Stimulated activated naive CD4-positive, alpha-beta T cell (primary cell): ENCODE results near the gene CSRNP3.

Source experiments
- DNase-seq, 6 experiments: peaks; one replicate each; lab custom pipeline; 2025; lab: John Stamatoyannopoulos, UW

The CSRNP3 gene

GRCh38 chr2:165686800-165687199, 217.3 kb downstream of the CSRNP3 start:
- no peak for DNase-seq

GRCh38 chr2:165687426-165688002, 218.0 kb downstream of the CSRNP3 start:
- DNase-seq, result no peak

DNA sequence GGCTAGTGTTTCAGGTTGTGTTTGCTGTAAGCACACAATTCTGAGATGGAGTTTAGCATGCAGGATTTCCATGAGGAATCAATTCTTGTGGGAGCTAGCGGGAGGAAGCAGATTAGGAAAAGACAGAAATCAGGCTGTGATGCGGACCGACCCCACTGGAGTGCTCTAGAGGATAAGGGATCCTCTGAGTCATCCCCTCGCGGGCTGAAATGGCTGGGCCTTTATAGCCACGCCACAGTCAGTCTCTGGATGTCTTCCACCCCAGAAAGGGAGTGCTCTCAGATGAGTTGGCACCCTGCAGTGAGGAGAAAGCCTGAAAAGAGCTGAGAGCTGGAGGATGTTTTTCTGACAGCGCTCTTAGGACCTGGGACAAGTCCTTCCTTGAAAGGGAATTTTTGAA, 222.1 kb downstream of the CSRNP3 start:
- DNase-seq, result no peak

GRCh38 chr2:165692906-165693305, 223.4 kb downstream of the CSRNP3 start:
- DNase-seq, result no peak

- no peak for DNase-seq
Measured at GRCh38 chr2:165693838-165694237, 224.3 kb downstream of the CSRNP3 start.

DNA sequence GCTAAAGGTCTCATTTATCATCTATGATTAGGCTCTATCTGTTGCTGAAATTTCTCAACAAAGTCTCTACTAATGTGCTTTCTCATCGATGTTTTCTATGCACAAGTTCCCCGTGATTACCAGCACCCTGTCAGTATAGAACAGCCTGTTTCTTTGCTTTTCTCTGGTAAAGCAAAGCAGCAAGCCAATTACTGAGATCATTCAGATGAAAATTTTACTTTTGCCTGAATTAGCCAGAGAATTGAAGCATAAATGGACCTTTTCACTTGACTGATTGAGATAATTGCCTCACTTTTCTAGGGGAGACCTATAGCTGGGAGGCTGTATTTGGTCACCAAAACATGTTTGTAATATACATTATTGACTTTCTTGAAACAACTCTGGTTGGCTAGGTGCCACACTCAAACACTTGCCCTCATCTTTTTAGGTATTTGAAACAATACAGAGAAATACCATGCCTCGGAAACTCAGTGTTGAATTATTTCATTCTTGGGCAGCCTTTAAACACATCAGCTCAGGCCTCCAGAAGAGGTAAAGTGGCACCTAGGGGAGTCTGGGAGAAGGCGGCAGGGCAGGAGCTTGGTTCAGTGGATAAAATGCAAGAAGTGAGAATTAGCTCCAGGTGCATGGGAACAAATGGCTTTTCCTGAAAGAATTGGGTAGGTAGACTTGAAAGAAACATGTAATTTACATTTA, 228.4 kb downstream of the CSRNP3 start:
- DNase-seq, result no peak

DNA sequence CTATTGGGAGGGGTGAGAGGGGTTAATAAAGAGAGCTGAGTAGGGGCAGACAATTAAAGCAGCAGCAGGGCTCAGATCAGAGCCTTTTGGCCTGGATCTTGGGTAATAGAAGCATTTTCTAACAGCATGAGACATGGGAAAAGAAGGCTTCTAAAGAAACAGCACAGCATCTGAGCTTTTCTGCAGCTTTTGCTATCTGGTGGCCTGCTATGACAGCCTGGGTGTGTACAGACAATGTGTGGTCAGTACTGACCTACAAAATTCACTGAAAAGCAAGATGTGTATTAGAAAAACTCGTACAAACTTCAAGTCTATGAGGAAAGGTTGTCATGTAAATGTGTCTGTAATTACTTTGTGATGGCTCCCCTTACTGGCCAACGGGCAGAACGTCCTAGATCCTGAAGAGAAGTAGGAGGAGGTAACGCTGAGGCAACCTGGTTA, 229.0 kb downstream of the CSRNP3 start:
- DNase-seq, result peak in 1 of 6 experiments; percentile 3

DNA sequence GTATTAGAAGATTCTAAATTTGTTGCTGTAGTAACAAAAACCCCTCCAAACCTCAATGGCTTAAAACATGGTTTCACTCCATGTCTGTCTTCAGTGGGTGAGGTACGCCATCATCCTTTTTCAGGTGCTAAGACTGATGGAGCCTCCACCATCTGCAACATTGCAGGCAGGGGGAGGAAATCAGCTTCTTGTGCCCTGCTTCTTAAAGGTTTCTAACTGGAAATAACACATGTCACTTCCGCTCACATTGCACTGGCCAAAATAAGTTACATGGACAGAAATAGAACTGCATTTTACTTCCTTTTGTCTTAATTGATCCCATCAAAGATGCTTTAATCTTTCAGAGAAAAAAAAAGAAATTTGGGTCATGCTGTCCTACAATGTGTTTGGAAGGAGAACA, 230.4 kb downstream of the CSRNP3 start:
- no peak for DNase-seq

GRCh38 chr2:165700531-165700930, 231.0 kb downstream of the CSRNP3 start:
- DNase-seq, result no peak

DNA sequence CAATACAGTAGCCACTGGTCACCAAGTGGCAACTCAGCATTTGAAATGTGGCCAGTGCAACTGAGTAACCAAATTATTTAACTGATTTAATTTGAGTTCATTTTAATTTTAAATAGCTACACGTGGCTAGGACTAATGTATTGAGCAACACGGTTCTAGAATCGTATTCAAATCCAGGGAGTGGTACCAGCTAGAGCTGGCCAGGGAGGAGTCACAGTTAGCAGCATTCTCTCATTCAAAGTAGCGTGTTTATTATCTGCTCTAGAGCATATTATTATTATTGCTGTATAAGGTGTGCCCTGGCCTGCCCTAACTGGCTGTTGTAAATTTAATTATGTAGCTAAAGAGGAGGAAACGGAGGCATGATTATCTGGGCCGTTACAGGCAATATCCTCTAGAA, 231.6 kb downstream of the CSRNP3 start:
- DNase-seq, result no peak

- no peak for DNase-seq
Measured at GRCh38 chr2:165706960-165707487, 237.5 kb downstream of the CSRNP3 start.

GRCh38 chr2:165716091-165716490, 246.6 kb downstream of the CSRNP3 start:
- DNase-seq, result no peak

- DNase-seq, result no peak
Measured at GRCh38 chr2:165718610-165719210, 249.2 kb downstream of the CSRNP3 start.

DNA sequence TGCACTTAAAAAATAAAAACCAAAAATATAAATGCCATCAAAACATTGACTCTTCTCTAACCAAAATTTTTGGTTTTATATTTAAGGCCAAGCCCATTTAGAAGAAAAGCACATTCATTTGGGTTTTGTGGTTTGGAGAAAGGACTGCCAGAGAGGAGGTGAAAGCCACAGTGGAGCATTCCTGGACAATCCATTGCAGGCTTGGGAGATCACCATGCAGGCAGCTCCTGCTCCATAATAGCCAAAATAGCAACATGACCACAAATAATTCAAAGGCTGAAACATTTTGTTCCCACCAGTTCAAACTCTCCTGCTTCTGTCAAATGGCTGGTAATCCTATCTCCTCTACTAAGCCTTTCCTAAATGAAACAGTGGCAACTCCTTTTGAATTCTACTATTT, 251.0 kb downstream of the CSRNP3 start:
- no peak for DNase-seq

GRCh38 chr2:165725421-165725820, 255.9 kb downstream of the CSRNP3 start:
- no peak for DNase-seq
